OCI-LY7 (cell line): Measurements from ENCODE around the gene KCNIP1. TPM values are rescaled to one million over a fixed set of nuclear protein-coding genes. Genes with fewer than 3 reads are reported as not detected.

Source experiments
- BruUV-seq: library from RNA; stranded (reverse); fragments of 400-500 nt; replicated peaks from 2 replicates; lab custom pipeline; 2021; lab: Mats Ljungman, UMichigan
- CTCF ChIA-PET: fragments of 300-600 bp; sonication (Branson Sonifier 250); formaldehyde crosslinking; loops from one replicate; lab custom pipeline; 2022; ENCODE audit warnings: antibody characterized with exemption; ENCODE audit not compliant: unreplicated experiment; lab: Charles Lee
- POLR2A ChIA-PET: fragments of 300-600 bp; sonication (Branson Sonifier 250); formaldehyde crosslinking; loops from one replicate; lab custom pipeline; 2022; ENCODE audit warnings: antibody characterized with exemption; lab: Charles Lee
- DNase-seq: peaks from one replicate; pipeline ENCODE4 v3.0.0-alpha.2; 2015; ENCODE audit warnings: low spot score
- H2AFZ ChIP-seq: fragments of 200-600 bp; sonication (generic), shearing (Covaris generic); 2 replicates; pipeline ENCODE4 v1.6.1; 2014; ENCODE audit warnings: mild to moderate bottlenecking, antibody characterized with exemption, low read length, moderate library complexity
- H3K27ac ChIP-seq: fragments of 200-600 bp; sonication (generic); 2 replicates; pipeline ENCODE4 v1.5.1; 2014; ENCODE audit warnings: mixed run types, low read depth, mild to moderate bottlenecking, moderate library complexity, low read length, inconsistent platforms; ENCODE audit not compliant: poor library complexity, severe bottlenecking
- H3K36me3 ChIP-seq: fragments of 200-600 bp; sonication (generic); 2 replicates; pipeline ENCODE4 v1.6.1; 2014; ENCODE audit warnings: mild to moderate bottlenecking, antibody characterized with exemption, low read length, moderate library complexity, mixed read lengths; ENCODE audit not compliant: insufficient read depth
- H3K4me1 ChIP-seq: fragments of 200-600 bp; sonication (generic); 2 replicates; pipeline ENCODE4 v1.5.1; 2014; ENCODE audit warnings: mild to moderate bottlenecking, low read length; ENCODE audit not compliant: insufficient read depth, poor library complexity, severe bottlenecking
- H3K4me2 ChIP-seq: fragments of 200-600 bp; sonication (generic); 2 replicates; pipeline ENCODE4 v1.6.1; 2014; ENCODE audit warnings: mild to moderate bottlenecking, low read length
- H3K4me3 ChIP-seq: fragments of 200-600 bp; sonication (generic); 2 replicates; pipeline ENCODE4 v1.5.1; 2014; ENCODE audit warnings: mild to moderate bottlenecking, low read depth, low read length; ENCODE audit not compliant: poor library complexity, severe bottlenecking
- H3K79me2 ChIP-seq: fragments of 200-600 bp; sonication (generic); 2 replicates; pipeline ENCODE4 v1.6.1; 2016; ENCODE audit warnings: low read depth, mild to moderate bottlenecking, low read length, moderate library complexity, mixed read lengths; ENCODE audit not compliant: insufficient read depth
- H3K9me2 ChIP-seq: fragments of 200-600 bp; sonication (generic); 2 replicates; pipeline ENCODE4 v1.6.1; 2016; ENCODE audit warnings: mild to moderate bottlenecking, low read length, mixed read lengths; ENCODE audit not compliant: insufficient read depth
- H3K9me3 ChIP-seq: fragments of 200-600 bp; sonication (generic); 2 replicates; pipeline ENCODE4 v1.6.1; 2014; ENCODE audit warnings: mild to moderate bottlenecking, mixed run types, low read length, mixed read lengths
- H4K20me1 ChIP-seq: fragments of 200-600 bp; sonication (generic); 2 replicates; pipeline ENCODE4 v1.6.1; 2014; ENCODE audit warnings: mild to moderate bottlenecking, antibody characterized with exemption, low read length, moderate library complexity, mixed read lengths; ENCODE audit not compliant: insufficient read depth
- CTCF ChIP-seq: fragments of 200-600 bp; sonication (generic); conservative IDR thresholded peaks from 2 replicates; pipeline ENCODE4 v1.5.1; 2014; ENCODE audit warnings: mild to moderate bottlenecking, antibody characterized with exemption, low read length, moderate library complexity, mixed read lengths
- EZH2phosphoT487 ChIP-seq: fragments of 200-600 bp; sonication (generic); IDR thresholded peaks from 2 replicates; pipeline ENCODE4 v1.6.1; 2018; ENCODE audit warnings: low read depth, borderline replicate concordance, mild to moderate bottlenecking, mixed run types, antibody characterized with exemption, low read length, moderate library complexity, mixed read lengths
- intact Hi-C: fragments of 100-400 bp; cut with micrococcal nuclease; formaldehyde crosslinking; loops from one replicate; pipeline ENCODE4 v1.10.0; 2022; ENCODE audit not compliant: unreplicated experiment
- total RNA-seq, 2 experiments: library from RNA; depleted of rRNA in 1 of 2; stranded (reverse); fragments of >200 nt in 1 of 2; shearing (Covaris generic) in 1 of 2; gene quantifications; 2 replicates each; pipeline ENCODE4 v1.2.3, GENCODE V29; 2014 to 2022

Gene KCNIP1
- total RNA-seq, 2 experiments from 2014 or later: not detected

GRCh38 chr5:170494041-170494440, 9.8 kb upstream of the KCNIP1 start:
- Histone ChIP-seq H3K27ac (no peak overlapping the region), H4K20me1 (no peaks in the 10 kb centered on the region), H3K79me2 (no peaks in the 10 kb centered on the region), H3K4me2 (no peak overlapping the region), H3K36me3 (no peaks in the 10 kb centered on the region), H3K4me1 (no peaks in the 10 kb centered on the region), H2AFZ (no peak overlapping the region), H3K9me3 (no peaks in the 10 kb centered on the region), H3K9me2 (no peaks in the 10 kb centered on the region), H3K4me3 (no peak overlapping the region)
- TF ChIP-seq CTCF (no peak), EZH2phosphoT487 (no peak)
- ChIA-PET POLR2A (no interaction called here), CTCF (no interaction called here)
- intact Hi-C loops: no loop called here
- no peak for DNase-seq
- BruUV-seq: no TSS peak

GRCh38 chr5:170495825-170496661, 7.8 kb upstream of the KCNIP1 start:
- POLR2A ChIA-PET: no interaction called here

More at GRCh38 chr5:170495825-170496661, 7.8 kb upstream of the KCNIP1 start:
- H3K4me2 ChIP-seq: no peak overlapping the region
- intact Hi-C loops: no loop called here
- H2AFZ ChIP-seq: no peak overlapping the region
- TF ChIP-seq EZH2phosphoT487 (no peak), CTCF (no peak)
- no peak overlapping the region for H3K4me3 ChIP-seq
- CTCF ChIA-PET: no interaction called here
- H3K79me2 ChIP-seq: no peaks in the 10 kb centered on the region
- BruUV-seq: no TSS peak
- no peaks in the 10 kb centered on the region for H3K9me2 ChIP-seq
- no peaks in the 10 kb centered on the region for H3K9me3 ChIP-seq
- no peak for DNase-seq
- no peaks in the 10 kb centered on the region for H4K20me1 ChIP-seq
- no peaks in the 10 kb centered on the region for H3K36me3 ChIP-seq
- H3K4me1 ChIP-seq: no peaks in the 10 kb centered on the region
- H3K27ac ChIP-seq: no peak overlapping the region
